Tibial nerve (tissue), 4 donors: ENCODE results near the gene KLHL17. TPM values are rescaled to one million over a fixed set of nuclear protein-coding genes. Genes with fewer than 3 reads are reported as not detected.

Source experiments
- DNase-seq, 2 donors: peaks; one replicate each; pipeline ENCODE4 v3.0.0-alpha.2; 2019; ENCODE audit warnings: low spot score in 2 of 2
- H3K27ac ChIP-seq, 4 donors: fragments of 200-600 bp; sonication (generic) in 3 of 4; one replicate each; pipeline ENCODE4 v1.5.1; 2017 to 2019; ENCODE audit warnings: mild to moderate bottlenecking in 1 of 4
- H3K27me3 ChIP-seq, 2 donors: fragments of 200-600 bp; sonication (generic) in 1 of 2; one replicate each; pipeline versions ENCODE4 v1.5.1 to v1.6.0; 2017 to 2019
- H3K36me3 ChIP-seq, 3 donors: fragments of 200-600 bp; sonication (generic); one replicate each; pipeline ENCODE4 v1.5.1; 2018 to 2019
- H3K4me1 ChIP-seq, 4 donors: fragments of 200-600 bp; sonication (generic) in 3 of 4; one replicate each; pipeline ENCODE4 v1.5.1; 2017 to 2019
- H3K4me3 ChIP-seq, 4 donors: fragments of 200-600 bp; sonication (generic) in 3 of 4; one replicate each; pipeline ENCODE4 v1.5.1; 2017 to 2019; ENCODE audit warnings: mild to moderate bottlenecking in 1 of 4, moderate library complexity in 1 of 4
- H3K9me3 ChIP-seq, 4 donors: fragments of 200-600 bp; sonication (generic) in 3 of 4; one replicate each; pipeline ENCODE4 v1.5.1; 2017 to 2019
- EP300 ChIP-seq, 2 donors: sonication (generic); formaldehyde crosslinking; IDR thresholded peaks; one replicate each; pipeline ENCODE4 v1.6.1; 2017; ENCODE audit warnings: antibody characterized with exemption in 2 of 2, mild to moderate bottlenecking in 1 of 2
- POLR2A ChIP-seq, 2 donors: fragments of 450-650 bp; IDR thresholded peaks; one replicate each; pipeline ENCODE4 v1.6.1; 2017; ENCODE audit warnings: antibody characterized with exemption in 2 of 2, mild to moderate bottlenecking in 2 of 2, moderate library complexity in 2 of 2
- WGBS, 2 donors: methylation state at CpG; one replicate each; pipeline ENCODE4 v1.1.5; 2018; 5-methylcytosine and 5-hydroxymethylcytosine counted together
- total RNA-seq, 4 donors: library from RNA; depleted of rRNA; stranded (reverse); fragments of >200 nt; gene quantifications; one replicate each; pipeline ENCODE4 v1.1.0, GENCODE V29; 2016
- TF ChIP-seq, protein P1 (sequence below), 5 experiments: fragments of 200-600 bp in 3 of 5; fragments of 450-650 bp in 2 of 5; sonication (generic) in 3 of 5; IDR thresholded peaks; one replicate each; pipeline ENCODE4 v1.5.1; 2016 to 2019; ENCODE audit warnings: antibody characterized with exemption in 5 of 5, mild to moderate bottlenecking in 3 of 5, moderate library complexity in 2 of 5

KLHL17 gene
- total RNA-seq, 4 donors from 2014 or later, result 4.2 to 19.2 (median 11.9) TPM

DNA sequence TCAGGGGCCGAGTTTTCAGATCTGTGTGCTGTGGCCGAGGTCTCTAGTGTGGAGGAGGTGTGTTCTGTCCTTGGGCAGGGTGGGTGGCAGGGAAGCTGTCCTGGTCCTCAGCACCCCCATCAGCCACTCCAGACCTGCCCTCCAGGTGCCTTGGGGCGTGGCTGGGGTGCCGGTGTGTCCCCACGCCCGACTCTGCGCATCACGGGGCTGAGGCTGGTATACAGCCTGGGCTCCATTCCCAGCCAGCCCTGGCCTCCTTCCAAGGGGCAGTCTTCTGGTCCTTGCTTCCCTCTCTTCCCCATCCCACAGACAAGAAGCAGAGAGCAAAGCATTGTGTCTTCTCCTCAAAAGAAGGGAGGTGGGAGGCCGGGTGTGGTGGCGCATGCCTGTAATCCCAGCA lies 32.6 kb upstream of the KLHL17 start:
- Histone ChIP-seq H3K9me3 (no peaks in the 10 kb centered on the region), H3K27me3 (peaks cover 0 to 54% of the 10 kb centered on the region in 2 donors), H3K4me3 (no peak overlapping the region), H3K36me3 (no peaks in the 10 kb centered on the region), H3K4me1 (peaks cover 0 to 30% (median 11%) of the 10 kb centered on the region in 4 donors), H3K27ac (no peak overlapping the region)
- 66 to 69% methylated on average over 9 to 10 of the region's 10 CpGs for WGBS, 2 donors
- no peak for TF ChIP-seq POLR2A (IDR thresholded peaks at IDR 0.05)
- no peak for TF ChIP-seq EP300 (IDR thresholded peaks at IDR 0.05)
- TF ChIP-seq, protein P1, sequence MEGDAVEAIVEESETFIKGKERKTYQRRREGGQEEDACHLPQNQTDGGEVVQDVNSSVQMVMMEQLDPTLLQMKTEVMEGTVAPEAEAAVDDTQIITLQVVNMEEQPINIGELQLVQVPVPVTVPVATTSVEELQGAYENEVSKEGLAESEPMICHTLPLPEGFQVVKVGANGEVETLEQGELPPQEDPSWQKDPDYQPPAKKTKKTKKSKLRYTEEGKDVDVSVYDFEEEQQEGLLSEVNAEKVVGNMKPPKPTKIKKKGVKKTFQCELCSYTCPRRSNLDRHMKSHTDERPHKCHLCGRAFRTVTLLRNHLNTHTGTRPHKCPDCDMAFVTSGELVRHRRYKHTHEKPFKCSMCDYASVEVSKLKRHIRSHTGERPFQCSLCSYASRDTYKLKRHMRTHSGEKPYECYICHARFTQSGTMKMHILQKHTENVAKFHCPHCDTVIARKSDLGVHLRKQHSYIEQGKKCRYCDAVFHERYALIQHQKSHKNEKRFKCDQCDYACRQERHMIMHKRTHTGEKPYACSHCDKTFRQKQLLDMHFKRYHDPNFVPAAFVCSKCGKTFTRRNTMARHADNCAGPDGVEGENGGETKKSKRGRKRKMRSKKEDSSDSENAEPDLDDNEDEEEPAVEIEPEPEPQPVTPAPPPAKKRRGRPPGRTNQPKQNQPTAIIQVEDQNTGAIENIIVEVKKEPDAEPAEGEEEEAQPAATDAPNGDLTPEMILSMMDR (IDR thresholded peaks at IDR 0.05), result no peak
- no peak for DNase-seq

DNA sequence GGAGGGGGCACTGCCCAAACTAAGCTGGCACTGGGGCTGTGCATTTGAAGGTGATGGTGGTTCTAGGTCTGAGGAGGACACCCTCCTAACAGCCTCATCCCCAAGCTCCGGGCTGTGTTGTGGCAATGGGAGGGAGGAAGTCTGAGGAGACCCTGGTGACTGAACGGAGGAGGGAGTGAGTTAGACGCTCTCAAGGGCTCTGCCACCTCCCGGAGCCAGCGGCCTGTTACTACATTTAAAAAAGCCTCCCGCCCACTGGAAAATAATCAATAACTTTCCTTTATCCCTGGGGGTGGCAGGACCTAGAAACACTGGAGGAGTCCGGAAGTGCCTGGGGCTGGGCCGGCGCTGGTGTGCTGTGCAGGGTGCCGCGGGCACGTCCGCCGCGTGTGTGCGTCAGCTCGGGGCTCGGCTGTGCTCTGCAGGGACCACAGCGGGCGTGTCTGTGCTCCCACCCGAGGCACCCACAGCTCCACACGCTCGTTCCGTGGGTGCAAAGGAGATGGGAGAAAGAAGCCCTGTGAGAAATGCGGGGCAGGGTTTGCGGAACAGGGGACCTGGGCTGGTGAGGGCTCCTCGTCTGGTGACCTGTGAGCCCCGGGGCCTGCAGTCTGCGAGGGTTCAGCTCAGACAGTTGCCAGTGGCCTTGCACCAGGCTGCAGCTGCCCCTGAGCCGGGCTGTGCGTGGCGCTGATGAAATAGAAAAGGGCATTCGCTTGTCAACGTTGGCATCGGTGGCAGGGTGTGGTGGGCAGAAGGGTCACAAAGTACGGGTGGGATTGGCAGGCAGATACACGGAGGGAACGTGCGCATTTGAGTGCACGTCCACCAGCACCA lies 31.3 kb upstream of the KLHL17 start:
- H3K27ac ChIP-seq, result no peak overlapping the region
- H3K9me3 ChIP-seq, result no peaks in the 10 kb centered on the region
- no peaks in the 10 kb centered on the region for H3K36me3 ChIP-seq
- TF ChIP-seq EP300 (IDR thresholded peaks at IDR 0.05), result no peak
- TF ChIP-seq, protein P1 (IDR thresholded peaks at IDR 0.05), result no peak
- TF ChIP-seq POLR2A (IDR thresholded peaks at IDR 0.05), result no peak
- no peak overlapping the region for H3K4me3 ChIP-seq
- WGBS, 2 donors, result 70 to 80% methylated on average over 37 to 40 of the region's 40 CpGs
- DNase-seq, result no peak
- peaks cover 0 to 55% of the 10 kb centered on the region in 2 donors for H3K27me3 ChIP-seq
- H3K4me1 ChIP-seq, result peaks cover 0 to 18% (median 5%) of the 10 kb centered on the region in 4 donors

DNA sequence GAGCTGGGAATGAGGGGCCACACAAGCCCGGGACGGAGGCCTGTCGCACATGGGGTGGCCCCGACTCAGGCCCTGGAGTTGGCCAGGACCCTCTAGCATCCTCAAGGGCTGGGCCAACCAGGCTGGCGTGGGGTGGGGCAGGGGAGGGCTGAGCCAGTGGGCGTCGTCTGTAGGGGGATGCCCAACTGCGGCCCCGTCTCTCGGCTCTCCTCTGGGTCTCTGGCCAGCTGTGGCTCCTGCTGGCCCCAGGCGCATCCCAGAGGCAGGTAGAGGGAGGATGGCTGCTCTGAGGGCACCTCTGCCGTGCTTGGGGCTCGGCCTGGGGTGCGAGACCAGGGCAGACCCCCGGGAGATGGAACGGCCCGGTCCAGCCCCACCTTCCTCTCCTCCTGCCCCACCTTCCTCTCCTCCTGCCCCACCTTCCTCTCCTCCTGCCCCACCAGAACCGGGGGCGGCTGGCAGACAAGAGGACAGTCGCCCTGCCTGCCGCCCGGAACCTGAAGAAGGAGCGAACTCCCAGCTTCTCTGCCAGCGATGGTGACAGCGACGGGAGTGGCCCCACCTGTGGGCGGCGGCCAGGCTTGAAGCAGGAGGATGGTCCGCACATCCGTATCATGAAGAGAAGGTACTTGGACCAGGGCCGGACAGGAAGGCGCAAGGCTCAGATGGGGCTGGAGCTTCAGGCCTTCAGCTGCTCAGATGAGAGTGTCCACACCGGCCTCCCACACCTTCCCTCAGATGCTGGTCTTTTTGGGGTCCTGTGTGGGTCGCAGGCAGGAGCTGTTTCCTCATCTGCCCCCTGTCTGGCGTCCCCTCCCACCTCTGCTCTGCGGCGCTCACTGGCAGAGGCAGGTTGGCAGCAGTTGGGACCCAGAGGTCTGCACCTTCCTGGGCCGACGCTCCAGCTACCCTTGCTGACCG lies 30.4 kb upstream of the KLHL17 start:
- peaks cover 0 to 53% of the 10 kb centered on the region in 2 donors for H3K27me3 ChIP-seq
- H3K4me3 ChIP-seq, result no peak overlapping the region
- TF ChIP-seq EP300 (IDR thresholded peaks at IDR 0.05) (no peak), POLR2A (IDR thresholded peaks at IDR 0.05) (no peak)
- TF ChIP-seq, protein P1 (IDR thresholded peaks at IDR 0.05), result no peak
- no peak overlapping the region for H3K27ac ChIP-seq
- no peaks in the 10 kb centered on the region for H3K9me3 ChIP-seq
- 89 to 90% methylated on average over 35 to 36 of the region's 40 CpGs for WGBS, 2 donors
- no peak for DNase-seq
- H3K36me3 ChIP-seq, result no peaks in the 10 kb centered on the region
- H3K4me1 ChIP-seq, result peaks cover 0 to 14% (median 2%) of the 10 kb centered on the region in 4 donors

DNA sequence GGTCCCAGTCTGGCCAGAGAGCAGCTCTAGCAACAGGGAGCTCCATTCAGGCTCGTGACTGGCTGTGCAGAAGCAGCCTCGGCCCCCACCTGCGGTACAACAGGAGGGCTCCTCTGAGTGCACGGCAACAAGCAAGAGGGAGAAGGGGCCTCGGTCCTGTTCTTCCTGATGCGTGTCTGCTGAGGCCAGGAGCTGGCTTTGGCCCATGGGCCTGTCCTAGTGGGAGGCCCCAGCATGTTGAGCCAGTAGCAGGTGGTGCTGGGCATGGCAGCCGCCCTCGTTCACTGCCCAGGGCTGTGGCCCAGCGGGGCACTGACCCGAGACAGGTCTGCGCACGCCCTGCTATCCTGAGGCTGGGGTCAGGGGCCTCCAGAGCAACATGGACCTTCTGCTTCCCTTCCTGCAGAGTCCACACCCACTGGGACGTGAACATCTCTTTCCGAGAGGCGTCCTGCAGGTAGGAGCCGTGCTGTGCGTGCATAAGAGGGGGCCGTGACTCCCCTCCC lies 29.7 kb upstream of the KLHL17 start:
- Histone ChIP-seq H3K9me3 (no peaks in the 10 kb centered on the region), H3K4me3 (no peak overlapping the region), H3K27ac (no peak overlapping the region), H3K4me1 (peaks cover 0 to 15% (median 0%) of the 10 kb centered on the region in 4 donors), H3K27me3 (peaks cover 0 to 55% of the 10 kb centered on the region in 2 donors), H3K36me3 (no peaks in the 10 kb centered on the region)
- 68 to 69% methylated on average over 10 to 14 of the region's 18 CpGs for WGBS, 2 donors
- TF ChIP-seq POLR2A (IDR thresholded peaks at IDR 0.05), result no peak
- TF ChIP-seq, protein P1 (IDR thresholded peaks at IDR 0.05), result no peak
- TF ChIP-seq EP300 (IDR thresholded peaks at IDR 0.05), result no peak
- no peak for DNase-seq
